GM23338 (cell line): ENCODE data around the gene TRIM14. TPM values are rescaled to one million over a fixed set of nuclear protein-coding genes. Genes with fewer than 3 reads are reported as not detected.
A peak's percentile ranks its signal among the peaks of the same experiment; 100 is the strongest.

Experiments used
- ATAC-seq: fragments of 200-7000 bp; cut with Tn5 transposase; 3 replicates; pipeline ENCODE4 v1.9.1; 2020
- DNase-seq: peaks from one replicate; pipeline ENCODE4 v3.0.0-alpha.2; 2015; ENCODE audit warnings: low spot score
- H2AFZ ChIP-seq: fragments of 200-600 bp; sonication (generic); 2 replicates; pipeline ENCODE4 v1.8.0; 2016; ENCODE audit warnings: antibody characterized with exemption, mild to moderate bottlenecking, moderate library complexity
- H3F3A ChIP-seq: fragments of 200-600 bp; sonication (generic); replicated peaks from 2 replicates; pipeline ENCODE4 v1.8.0; 2017; ENCODE audit warnings: antibody characterized with exemption, mixed run types, low read depth
- H3K27ac ChIP-seq: fragments of 200-600 bp; sonication (generic); 2 replicates; pipeline ENCODE4 v1.6.1; 2016; ENCODE audit warnings: low read depth
- H3K27me3 ChIP-seq: fragments of 200-600 bp; sonication (generic); 2 replicates; pipeline ENCODE4 v1.8.0; 2016; ENCODE audit warnings: mild to moderate bottlenecking, mixed run types, moderate library complexity; ENCODE audit not compliant: insufficient read depth
- H3K36me3 ChIP-seq: fragments of 200-600 bp; sonication (generic); 2 replicates; pipeline ENCODE4 v1.8.0; 2016; ENCODE audit warnings: mild to moderate bottlenecking; ENCODE audit not compliant: insufficient read depth
- H3K4me1 ChIP-seq: fragments of 200-600 bp; sonication (generic); 2 replicates; pipeline ENCODE4 v1.8.0; 2016; ENCODE audit warnings: mild to moderate bottlenecking, moderate library complexity; ENCODE audit not compliant: insufficient read depth
- H3K4me2 ChIP-seq: fragments of 200-600 bp; sonication (generic); 2 replicates; pipeline ENCODE4 v1.7.1; 2017; ENCODE audit warnings: mixed run types
- H3K4me3 ChIP-seq: fragments of 200-600 bp; sonication (generic); 2 replicates; pipeline ENCODE4 v1.6.1; 2016; ENCODE audit warnings: mixed run types
- H3K79me2 ChIP-seq: fragments of 200-600 bp; sonication (generic); replicated peaks from 2 replicates; pipeline ENCODE4 v1.8.0; 2017; ENCODE audit warnings: mild to moderate bottlenecking; ENCODE audit not compliant: insufficient read depth
- H3K9me2 ChIP-seq: fragments of 200-600 bp; sonication (generic); 2 replicates; pipeline ENCODE4 v1.8.0; 2017; ENCODE audit not compliant: insufficient read depth
- H4K20me1 ChIP-seq: fragments of 200-600 bp; sonication (generic); replicated peaks from 2 replicates; pipeline ENCODE4 v1.8.0; 2017; ENCODE audit warnings: mild to moderate bottlenecking; ENCODE audit not compliant: insufficient read depth
- H3K27ac Mint-ChIP-seq: 2 replicates; pipeline ENCODE4 v1.8.0; 2020; ENCODE audit warnings: inconsistent platforms, mild to moderate bottlenecking, moderate library complexity, mixed read lengths
- H3K27me3 Mint-ChIP-seq: 3 replicates; pipeline ENCODE4 v1.8.0; 2022; ENCODE audit warnings: low read depth, mild to moderate bottlenecking, moderate library complexity, mixed read lengths, inconsistent platforms; ENCODE audit not compliant: insufficient read depth, poor library complexity
- H3K36me3 Mint-ChIP-seq: 3 replicates; pipeline ENCODE4 v1.8.0; 2021; ENCODE audit warnings: low read depth, mild to moderate bottlenecking, inconsistent platforms, moderate library complexity, mixed read lengths
- H3K4me1 Mint-ChIP-seq: 3 replicates; pipeline ENCODE4 v1.8.0; 2020; ENCODE audit warnings: mild to moderate bottlenecking, inconsistent platforms, mixed read lengths
- H3K4me3 Mint-ChIP-seq: 3 replicates; pipeline ENCODE4 v1.8.0; 2021; ENCODE audit warnings: moderate library complexity, mild to moderate bottlenecking, inconsistent platforms, mixed read lengths
- H3K9me3 Mint-ChIP-seq: 3 replicates; pipeline ENCODE4 v1.8.0; 2020; ENCODE audit warnings: moderate library complexity, mild to moderate bottlenecking, inconsistent platforms, mixed read lengths
- CTCF ChIP-seq, 2 experiments: fragments of 200-600 bp in 1 of 2; sonication (generic) in 1 of 2; conservative IDR thresholded peaks; 2 replicates each; pipeline versions ENCODE4 v1.5.1 to v1.6.1; 2016 to 2017; ENCODE audit warnings: antibody characterized with exemption in 2 of 2, low read depth in 2 of 2, mild to moderate bottlenecking in 2 of 2, moderate library complexity in 1 of 2
- ETS1 ChIP-seq: IDR thresholded peaks from 2 replicates; pipeline ENCODE4 v1.6.1; 2016; ENCODE audit warnings: antibody characterized with exemption
- EZH2 ChIP-seq: fragments of 200-600 bp; sonication (generic); IDR thresholded peaks from one replicate; pipeline ENCODE4 v1.8.0; 2017; ENCODE audit warnings: antibody characterized with exemption, mild to moderate bottlenecking, low read depth; ENCODE audit not compliant: unreplicated experiment
- EZH2phosphoT487 ChIP-seq: fragments of 200-600 bp; sonication (generic); IDR thresholded peaks from one replicate; pipeline ENCODE4 v1.8.1; 2018; ENCODE audit warnings: antibody characterized with exemption; ENCODE audit not compliant: unreplicated experiment
- NANOG ChIP-seq: IDR thresholded peaks from 2 replicates; pipeline ENCODE4 v1.6.1; 2016; ENCODE audit warnings: antibody characterized with exemption, borderline replicate concordance
- POLR2AphosphoS5 ChIP-seq: IDR thresholded peaks from 2 replicates; pipeline ENCODE4 v1.6.1; 2016; ENCODE audit warnings: antibody characterized with exemption, low read depth
- REST ChIP-seq: IDR thresholded peaks from one replicate; pipeline ENCODE4 v1.6.1; 2018; ENCODE audit warnings: antibody characterized with exemption; ENCODE audit not compliant: unreplicated experiment
- STAT1 ChIP-seq: IDR thresholded peaks from one replicate; pipeline ENCODE4 v1.6.1; 2016; ENCODE audit warnings: antibody characterized with exemption; ENCODE audit not compliant: unreplicated experiment
- ZNF114 ChIP-seq: fragments of 250-450 bp; sonication (Bioruptor Pico); IDR thresholded peaks from 2 replicates; pipeline ENCODE4 v1.5.0; 2020; ENCODE audit warnings: mild to moderate bottlenecking, moderate library complexity
- ZNF462 ChIP-seq: fragments of 250-450 bp; sonication (Bioruptor Pico); IDR thresholded peaks from 2 replicates; pipeline ENCODE4 v1.5.0; 2020; ENCODE audit warnings: mild to moderate bottlenecking, moderate library complexity
- polyA plus RNA-seq: library from polyadenylated mRNA; unstranded; fragments of >200 nt; fragmentation: Nextera tagmentation; extraction: Ambion mirVana; gene quantifications from 2 replicates; pipeline ENCODE4 v1.2.1, GENCODE V29; 2016
- total RNA-seq: library from RNA; depleted of rRNA; stranded (reverse); fragments of >200 nt; shearing (Covaris generic); gene quantifications from 2 replicates; pipeline ENCODE4 v1.2.3, GENCODE V29; 2014

The TRIM14 gene
- total and polyA plus RNA-seq, 2 experiments from 2014 or later = 17.2 to 25.3 TPM

GRCh38 chr9:98132806-98133631, 14.0 kb upstream of the TRIM14 start:
- Histone ChIP-seq H3K9me2 (no peaks in the 10 kb centered on the region), H3K4me3 (no peak overlapping the region), H3K36me3 (no peaks in the 10 kb centered on the region; the same call in 1 of the 2 replicates), H3K27ac (no peak overlapping the region), H2AFZ (no peak overlapping the region), H3K79me2 (no peaks in the 10 kb centered on the region), H4K20me1 (no peaks in the 10 kb centered on the region), H3K4me1 (no peaks in the 10 kb centered on the region), H3K4me2 (no peak overlapping the region), H3F3A (no peaks in the 10 kb centered on the region), H3K27me3 (no peaks in the 10 kb centered on the region)
- ATAC-seq = peak; percentile 84
- Mint-ChIP-seq H3K4me1 (peaks cover 12% of the 10 kb centered on the region), H3K4me3 (no peak overlapping the region), H3K27ac (no peak overlapping the region), H3K27me3 (peaks cover 2% of the 10 kb centered on the region), H3K36me3 (peaks cover 22% of the 10 kb centered on the region), H3K9me3 (no peaks in the 10 kb centered on the region)
- no peak for TF ChIP-seq EZH2phosphoT487
- TF ChIP-seq POLR2AphosphoS5 = no peak
- no peak for TF ChIP-seq NANOG
- no peak for TF ChIP-seq REST
- no peak for TF ChIP-seq CTCF (conservative IDR thresholded peaks at IDR 0.05; ENCODE audit: low read depth in 2 of 2)
- no peak for TF ChIP-seq ZNF114 (CRISPR knock-in tag)
- no peak for TF ChIP-seq STAT1
- TF ChIP-seq ZNF462 (CRISPR knock-in tag) = no peak
- TF ChIP-seq EZH2 = no peak
- no peak for TF ChIP-seq ETS1
- no peak for DNase-seq
